K562 (cell line): ENCODE measurements around the gene ALDH5A1. TPM values are rescaled to one million over a fixed set of nuclear protein-coding genes. Genes with fewer than 3 reads are reported as not detected.
A peak's percentile ranks its signal among the peaks of the same experiment; 100 is the strongest.

Experiments
- AFF1 ChIP-seq, 2 experiments: fragments of 450-650 bp; IDR thresholded peaks; 2 replicates each; pipeline ENCODE4 v1.6.1; 2018; ENCODE audit warnings: mild to moderate bottlenecking in 2 of 2, low read depth in 1 of 2; ENCODE audit not compliant: partially characterized antibody in 2 of 2
- EP400 ChIP-seq: fragments of 450-650 bp; IDR thresholded peaks from 2 replicates; pipeline ENCODE4 v1.6.1; 2017; ENCODE audit warnings: antibody characterized with exemption, mild to moderate bottlenecking, moderate library complexity
- ESRRB ChIP-seq: fragments of 250-450 bp; sonication (Bioruptor Pico); IDR thresholded peaks from 2 replicates; pipeline ENCODE4 v1.5.0; 2020; ENCODE audit warnings: mild to moderate bottlenecking, moderate library complexity, borderline replicate concordance
- SMAD3 ChIP-seq: fragments of 450-650 bp; formaldehyde crosslinking; conservative IDR thresholded peaks from 2 replicates; pipeline ENCODE4 v1.4.0; 2020; ENCODE audit warnings: mild to moderate bottlenecking
- ZNF12 ChIP-seq: sonication (generic); formaldehyde crosslinking; IDR thresholded peaks from 2 replicates; pipeline ENCODE4 v1.4.0; 2020; ENCODE audit warnings: mild to moderate bottlenecking, missing genetic modification reagents
- ZNF830 ChIP-seq: fragments of 250-450 bp; sonication (Bioruptor Pico); IDR thresholded peaks from 2 replicates; pipeline ENCODE4 v1.5.0; 2021; ENCODE audit warnings: mild to moderate bottlenecking
- polyA plus RNA-seq, 8 experiments: library from polyadenylated mRNA; depleted of rRNA in 4 of 8; stranded (reverse) in 5 of 8; unstranded in 3 of 8; fragments of >200 nt; fragmentation: Nextera tagmentation in 2 of 8; fragmentation: Illumina TruSeq in 1 of 8; extraction: Ambion mirVana in 2 of 8; extraction: Trizol in 1 of 8; gene quantifications; 2 replicates each; pipeline versions ENCODE4 v1.2.1 to v1.2.3, GENCODE V29; 2011 to 2014; ENCODE audit warnings: inconsistent platforms in 1 of 8, missing spikeins in 1 of 8
- total RNA-seq, 7 experiments: library from RNA; depleted of rRNA in 6 of 7; stranded (reverse); fragments of >200 nt in 6 of 7; fragmentation: Illumina TruSeq in 2 of 7; extraction: Trizol in 2 of 7; gene quantifications; 2 replicates each; pipeline versions ENCODE4 v1.2.1 to v1.2.3, GENCODE V29; 2011 to 2021; ENCODE audit warnings: low replicate concordance in 1 of 7
- TF ChIP-seq, protein P1 (sequence below): fragments of 250-450 bp; sonication (Bioruptor Pico); IDR thresholded peaks from 2 replicates; pipeline ENCODE4 v1.4.0; 2020; ENCODE audit warnings: mild to moderate bottlenecking
- TF ChIP-seq, protein P2 (sequence below): fragments of 250-450 bp; sonication (Bioruptor Pico); IDR thresholded peaks from 2 replicates; pipeline ENCODE4 v1.5.0; 2021; ENCODE audit warnings: mild to moderate bottlenecking, moderate library complexity
- TF ChIP-seq, protein P3 (sequence below): fragments of 250-450 bp; sonication (Bioruptor Pico); IDR thresholded peaks from 2 replicates; pipeline ENCODE4 v1.5.0; 2021
- TF ChIP-seq, protein P4 (sequence below): fragments of 450-650 bp; IDR thresholded peaks from 2 replicates; pipeline ENCODE4 v1.6.1; 2016; ENCODE audit warnings: borderline replicate concordance

ALDH5A1 gene
- total and polyA plus RNA-seq, 9 of the 15 experiments (the other 6 are each of a cell fraction or from before 2014, with no cell fraction given): 2.2 to 19.7 (median 9.5) TPM

GRCh38 chr6:24522228-24523176 is 27.7 kb downstream of the ALDH5A1 start (continued):
- TF ChIP-seq AFF1 (IDR thresholded peaks at IDR 0.05; ENCODE audit: low read depth in 1 of 2, partially characterized antibody in 2 of 2) (no peak), EP400 (no peak), ESRRB (CRISPR knock-in tag) (no peak), SMAD3 (0 out of 2 replicates have a peak, but pooled peaks have one; percentile 40), ZNF830 (no peak), ZNF12 (CRISPR knock-in tag) (no peak)
- TF ChIP-seq, protein P1, sequence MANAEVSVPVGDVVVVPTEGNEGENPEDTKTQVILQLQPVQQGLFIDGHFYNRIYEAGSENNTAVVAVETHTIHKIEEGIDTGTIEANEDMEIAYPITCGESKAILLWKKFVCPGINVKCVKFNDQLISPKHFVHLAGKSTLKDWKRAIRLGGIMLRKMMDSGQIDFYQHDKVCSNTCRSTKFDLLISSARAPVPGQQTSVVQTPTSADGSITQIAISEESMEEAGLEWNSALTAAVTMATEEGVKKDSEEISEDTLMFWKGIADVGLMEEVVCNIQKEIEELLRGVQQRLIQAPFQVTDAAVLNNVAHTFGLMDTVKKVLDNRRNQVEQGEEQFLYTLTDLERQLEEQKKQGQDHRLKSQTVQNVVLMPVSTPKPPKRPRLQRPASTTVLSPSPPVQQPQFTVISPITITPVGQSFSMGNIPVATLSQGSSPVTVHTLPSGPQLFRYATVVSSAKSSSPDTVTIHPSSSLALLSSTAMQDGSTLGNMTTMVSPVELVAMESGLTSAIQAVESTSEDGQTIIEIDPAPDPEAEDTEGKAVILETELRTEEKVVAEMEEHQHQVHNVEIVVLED (CRISPR knock-in tag): 0 out of 2 replicates have a peak, but pooled peaks have one; percentile 22
- TF ChIP-seq, protein P2, sequence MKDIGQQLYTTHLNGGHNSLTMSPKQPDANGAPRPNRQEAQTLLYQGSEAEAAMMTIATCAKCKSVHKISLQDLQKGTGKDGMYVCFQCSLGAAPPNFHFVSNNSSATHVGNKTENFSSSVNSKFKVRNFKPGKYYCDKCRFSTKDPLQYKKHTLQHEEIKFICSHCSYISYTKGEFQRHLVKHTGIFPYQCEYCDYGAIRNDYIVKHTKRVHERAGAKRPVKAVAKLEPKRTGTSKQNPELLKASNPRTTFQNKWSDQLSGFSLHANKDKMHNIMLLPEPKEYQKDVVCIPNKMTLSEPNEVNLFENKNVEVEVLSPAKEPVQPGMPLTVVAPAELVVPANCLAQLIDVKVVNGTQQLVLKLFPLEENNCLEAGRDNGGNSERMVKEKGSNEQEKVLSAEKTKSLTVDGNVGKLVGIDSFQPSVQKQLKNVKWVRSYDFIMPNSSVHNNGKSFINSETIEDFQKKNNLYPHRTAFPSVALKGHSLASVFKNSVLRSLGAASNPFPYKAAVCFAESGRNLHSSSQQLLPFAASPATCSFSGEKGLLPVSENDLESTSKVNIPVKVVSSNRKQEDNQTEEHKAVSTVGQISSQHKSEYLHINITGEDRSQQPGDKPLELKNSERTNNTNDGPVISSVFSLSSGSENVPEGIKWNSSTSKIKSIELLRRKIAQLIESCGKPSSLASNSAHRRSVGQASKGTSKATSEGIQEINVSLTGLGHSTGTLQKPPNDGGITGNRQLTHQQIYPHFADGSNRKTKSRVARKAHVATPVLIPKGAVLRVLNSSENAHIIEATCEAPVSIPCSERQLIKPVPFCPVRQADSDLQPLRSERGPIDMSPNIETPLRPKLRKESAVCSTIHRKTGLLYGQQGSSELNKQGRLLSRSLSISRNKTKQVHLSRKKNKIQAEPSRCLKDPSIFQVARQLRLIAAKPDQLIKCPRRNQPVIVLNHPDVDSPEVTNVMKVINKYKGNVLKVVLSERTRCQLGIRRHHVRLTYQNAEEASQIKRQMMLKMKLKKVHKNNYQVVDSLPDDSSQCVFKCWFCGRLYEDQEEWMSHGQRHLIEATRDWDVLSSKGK (CRISPR knock-in tag): no peak
- TF ChIP-seq, protein P3, sequence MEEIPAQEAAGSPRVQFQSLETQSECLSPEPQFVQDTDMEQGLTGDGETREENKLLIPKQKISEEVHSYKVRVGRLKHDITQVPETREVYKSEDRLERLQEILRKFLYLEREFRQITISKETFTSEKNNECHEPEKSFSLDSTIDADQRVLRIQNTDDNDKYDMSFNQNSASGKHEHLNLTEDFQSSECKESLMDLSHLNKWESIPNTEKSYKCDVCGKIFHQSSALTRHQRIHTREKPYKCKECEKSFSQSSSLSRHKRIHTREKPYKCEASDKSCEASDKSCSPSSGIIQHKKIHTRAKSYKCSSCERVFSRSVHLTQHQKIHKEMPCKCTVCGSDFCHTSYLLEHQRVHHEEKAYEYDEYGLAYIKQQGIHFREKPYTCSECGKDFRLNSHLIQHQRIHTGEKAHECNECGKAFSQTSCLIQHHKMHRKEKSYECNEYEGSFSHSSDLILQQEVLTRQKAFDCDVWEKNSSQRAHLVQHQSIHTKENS: no peak
- TF ChIP-seq, protein P4, sequence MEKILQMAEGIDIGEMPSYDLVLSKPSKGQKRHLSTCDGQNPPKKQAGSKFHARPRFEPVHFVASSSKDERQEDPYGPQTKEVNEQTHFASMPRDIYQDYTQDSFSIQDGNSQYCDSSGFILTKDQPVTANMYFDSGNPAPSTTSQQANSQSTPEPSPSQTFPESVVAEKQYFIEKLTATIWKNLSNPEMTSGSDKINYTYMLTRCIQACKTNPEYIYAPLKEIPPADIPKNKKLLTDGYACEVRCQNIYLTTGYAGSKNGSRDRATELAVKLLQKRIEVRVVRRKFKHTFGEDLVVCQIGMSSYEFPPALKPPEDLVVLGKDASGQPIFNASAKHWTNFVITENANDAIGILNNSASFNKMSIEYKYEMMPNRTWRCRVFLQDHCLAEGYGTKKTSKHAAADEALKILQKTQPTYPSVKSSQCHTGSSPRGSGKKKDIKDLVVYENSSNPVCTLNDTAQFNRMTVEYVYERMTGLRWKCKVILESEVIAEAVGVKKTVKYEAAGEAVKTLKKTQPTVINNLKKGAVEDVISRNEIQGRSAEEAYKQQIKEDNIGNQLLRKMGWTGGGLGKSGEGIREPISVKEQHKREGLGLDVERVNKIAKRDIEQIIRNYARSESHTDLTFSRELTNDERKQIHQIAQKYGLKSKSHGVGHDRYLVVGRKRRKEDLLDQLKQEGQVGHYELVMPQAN: no peak
